Activated naive CD8-positive, alpha-beta T cell treated with anti-CD3 and anti-CD28 coated beads, Interleukin-2, amount 50 U/mL, for 24 hours (primary cell): ENCODE measurements around the gene CBY1.
A peak's percentile ranks its signal among the peaks of the same experiment; 100 is the strongest.

ENCODE experiments used
- ATAC-seq: fragments of 150-1000 bp; cut with Tn5 transposase; one replicate; pipeline ENCODE4 v1.10.0; 2021
- DNase-seq: peaks from one replicate; pipeline ENCODE4 v3.0.0; 2021
- H3K27ac Mint-ChIP-seq: one replicate; pipeline ENCODE4 v1.8.0; 2021; ENCODE audit warnings: mild to moderate bottlenecking, mixed read lengths
- H3K27me3 Mint-ChIP-seq: one replicate; pipeline ENCODE4 v1.8.0; 2021; ENCODE audit warnings: mixed read lengths
- H3K36me3 Mint-ChIP-seq: one replicate; pipeline ENCODE4 v1.8.0; 2021; ENCODE audit warnings: low read depth, mixed read lengths
- H3K4me1 Mint-ChIP-seq: one replicate; pipeline ENCODE4 v1.8.0; 2021; ENCODE audit warnings: mixed read lengths
- H3K4me3 Mint-ChIP-seq: one replicate; pipeline ENCODE4 v1.8.0; 2021; ENCODE audit warnings: mild to moderate bottlenecking, moderate library complexity, mixed read lengths
- H3K9me3 Mint-ChIP-seq: one replicate; pipeline ENCODE4 v1.8.0; 2021; ENCODE audit warnings: mixed read lengths

Gene CBY1

GRCh38 chr22:38681582-38682335 lies 25.3 kb downstream of the CBY1 start, which contains the start of gene TOMM22:
TSS of gene TOMM22 (plus strand) at chr22:38681957. CDS start at chr22:38681979, 22 bp downstream.
- H3K27me3 Mint-ChIP-seq, result no peaks in the 10 kb centered on the region
- no peaks in the 10 kb centered on the region for H3K9me3 Mint-ChIP-seq
- ATAC-seq (peak; percentile 99), DNase-seq (peak; percentile 91)
- peak within 1 kb of the TSS; percentile 96 for H3K4me3 Mint-ChIP-seq
- peak within 1 kb of the TSS; percentile 95 for H3K27ac Mint-ChIP-seq
- peaks cover 23% of the 10 kb centered on the region for H3K4me1 Mint-ChIP-seq
- peaks cover 40% of the 10 kb centered on the region for H3K36me3 Mint-ChIP-seq

GRCh38 chr22:38684895-38685294 lies 28.5 kb downstream of the CBY1 start:
- H3K4me3 Mint-ChIP-seq, result no peak overlapping the region
- H3K36me3 Mint-ChIP-seq, result peaks cover 58% of the 10 kb centered on the region
- H3K27ac Mint-ChIP-seq, result no peak overlapping the region
- ATAC-seq (no peak), DNase-seq (no peak)
- H3K27me3 Mint-ChIP-seq, result no peaks in the 10 kb centered on the region
- H3K9me3 Mint-ChIP-seq, result no peaks in the 10 kb centered on the region
- peaks cover 24% of the 10 kb centered on the region for H3K4me1 Mint-ChIP-seq

GRCh38 chr22:38685761-38686160 lies 29.3 kb downstream of the CBY1 start:
- no peak for ATAC-seq
- Mint-ChIP-seq H3K4me3 (no peak overlapping the region), H3K27ac (no peak overlapping the region), H3K9me3 (no peaks in the 10 kb centered on the region), H3K36me3 (peaks cover 61% of the 10 kb centered on the region), H3K27me3 (no peaks in the 10 kb centered on the region), H3K4me1 (peaks cover 24% of the 10 kb centered on the region)
- no peak for DNase-seq

- Mint-ChIP-seq H3K4me3 (no peak overlapping the region), H3K27me3 (no peaks in the 10 kb centered on the region), H3K4me1 (peaks cover 19% of the 10 kb centered on the region), H3K27ac (peak overlapping the region; percentile 47), H3K36me3 (peaks cover 57% of the 10 kb centered on the region), H3K9me3 (no peaks in the 10 kb centered on the region)
- DNase-seq (no peak), ATAC-seq (no peak)
Observed at GRCh38 chr22:38689651-38690050, 33.2 kb downstream of the CBY1 start.

GRCh38 chr22:38694049-38694448 lies 37.6 kb downstream of the CBY1 start:
- Mint-ChIP-seq H3K36me3 (peaks cover 60% of the 10 kb centered on the region), H3K9me3 (no peaks in the 10 kb centered on the region), H3K4me3 (no peak overlapping the region), H3K27ac (peak overlapping the region; percentile 58), H3K4me1 (peaks cover 60% of the 10 kb centered on the region), H3K27me3 (no peaks in the 10 kb centered on the region)
- DNase-seq (no peak), ATAC-seq (no peak)

GRCh38 chr22:38694940-38695339 lies 38.5 kb downstream of the CBY1 start:
- H3K4me1 Mint-ChIP-seq, result peaks cover 68% of the 10 kb centered on the region
- no peaks in the 10 kb centered on the region for H3K27me3 Mint-ChIP-seq
- no peaks in the 10 kb centered on the region for H3K9me3 Mint-ChIP-seq
- peak overlapping the region; percentile 41 for H3K27ac Mint-ChIP-seq
- H3K36me3 Mint-ChIP-seq, result peaks cover 65% of the 10 kb centered on the region
- H3K4me3 Mint-ChIP-seq, result no peak overlapping the region
- ATAC-seq (no peak), DNase-seq (no peak)

- Mint-ChIP-seq H3K27me3 (no peaks in the 10 kb centered on the region), H3K36me3 (peaks cover 59% of the 10 kb centered on the region), H3K27ac (peak overlapping the region; percentile 85), H3K9me3 (no peaks in the 10 kb centered on the region), H3K4me3 (peak overlapping the region; percentile 92), H3K4me1 (peaks cover 74% of the 10 kb centered on the region)
- peak; percentile 38 for DNase-seq
- peak; percentile 51 for ATAC-seq
Observed at GRCh38 chr22:38696606-38697424, 40.4 kb downstream of the CBY1 start.

- ATAC-seq (no peak), DNase-seq (no peak)
- peak overlapping the region; percentile 85 for H3K27ac Mint-ChIP-seq
- no peaks in the 10 kb centered on the region for H3K9me3 Mint-ChIP-seq
- H3K27me3 Mint-ChIP-seq, result no peaks in the 10 kb centered on the region
- H3K36me3 Mint-ChIP-seq, result peaks cover 58% of the 10 kb centered on the region
- H3K4me1 Mint-ChIP-seq, result peaks cover 78% of the 10 kb centered on the region
- H3K4me3 Mint-ChIP-seq, result peak overlapping the region; percentile 92
Observed at GRCh38 chr22:38697425-38698089, 41.1 kb downstream of the CBY1 start.

- H3K27ac Mint-ChIP-seq, result peak overlapping the region; percentile 94
- peaks cover 49% of the 10 kb centered on the region for H3K36me3 Mint-ChIP-seq
- H3K9me3 Mint-ChIP-seq, result no peaks in the 10 kb centered on the region
- no peak for DNase-seq
- no peak for ATAC-seq
- no peaks in the 10 kb centered on the region for H3K27me3 Mint-ChIP-seq
- H3K4me1 Mint-ChIP-seq, result peaks cover 72% of the 10 kb centered on the region
- peak overlapping the region; percentile 92 for H3K4me3 Mint-ChIP-seq
Observed at GRCh38 chr22:38698407-38699094, 42.1 kb downstream of the CBY1 start.

- Mint-ChIP-seq H3K27ac (peak overlapping the region; percentile 94), H3K27me3 (no peaks in the 10 kb centered on the region), H3K9me3 (no peaks in the 10 kb centered on the region), H3K4me1 (peaks cover 71% of the 10 kb centered on the region), H3K4me3 (peak overlapping the region; percentile 92), H3K36me3 (peaks cover 45% of the 10 kb centered on the region)
- ATAC-seq (no peak), DNase-seq (no peak)
Observed at GRCh38 chr22:38699143-38699542, 42.7 kb downstream of the CBY1 start.

- Mint-ChIP-seq H3K9me3 (no peaks in the 10 kb centered on the region), H3K27ac (peak overlapping the region; percentile 94), H3K4me1 (peaks cover 69% of the 10 kb centered on the region), H3K36me3 (peaks cover 41% of the 10 kb centered on the region), H3K27me3 (no peaks in the 10 kb centered on the region), H3K4me3 (peak overlapping the region; percentile 92)
- DNase-seq, result no peak
- ATAC-seq, result no peak
Observed at GRCh38 chr22:38699784-38700183, 43.3 kb downstream of the CBY1 start.

- Mint-ChIP-seq H3K4me3 (peak overlapping the region; percentile 92), H3K4me1 (peaks cover 69% of the 10 kb centered on the region), H3K27me3 (no peaks in the 10 kb centered on the region), H3K27ac (peak overlapping the region; percentile 97), H3K9me3 (no peaks in the 10 kb centered on the region), H3K36me3 (peaks cover 36% of the 10 kb centered on the region)
- peak; percentile 7 for ATAC-seq
- DNase-seq, result no peak
Observed at GRCh38 chr22:38700270-38700788, 43.9 kb downstream of the CBY1 start.

- H3K4me3 Mint-ChIP-seq, result peak within 1 kb of the TSS; percentile 92
- H3K9me3 Mint-ChIP-seq, result no peaks in the 10 kb centered on the region
- peak; percentile 100 for DNase-seq
- peaks cover 66% of the 10 kb centered on the region for H3K4me1 Mint-ChIP-seq
- peak within 1 kb of the TSS; percentile 97 for H3K27ac Mint-ChIP-seq
- no peaks in the 10 kb centered on the region for H3K27me3 Mint-ChIP-seq
- peaks cover 33% of the 10 kb centered on the region for H3K36me3 Mint-ChIP-seq
- peak; percentile 44 for ATAC-seq
Observed at GRCh38 chr22:38700789-38701628, 44.6 kb downstream of the CBY1 start, which contains the start of gene JOSD1. TSS of gene JOSD1 (minus strand) at chr22:38700943. CDS start at chr22:38699987, 956 bp downstream.
